PFSK-1 (cell line): ENCODE measurements around the gene RS1.

Experiments
- FOXP2 ChIP-seq: optimal IDR thresholded peaks from 2 replicates; pipeline ENCODE3; 2011; ENCODE audit warnings: borderline replicate concordance, control low read depth, inconsistent platforms; ENCODE audit not compliant: insufficient read depth; ENCODE audit errors: extremely low read length, extremely low read depth
- POLR2AphosphoS5 ChIP-seq: IDR thresholded peaks from 2 replicates; pipeline ENCODE4 v1.6.1; 2012; ENCODE audit warnings: low read depth, mild to moderate bottlenecking, control low read depth, low read length, moderate library complexity
- REST ChIP-seq, 2 experiments: IDR thresholded peaks; 2 replicates each; pipeline versions ENCODE4 v1.6.1 to v1.8.0; 2011 to 2012; ENCODE audit warnings: low read depth in 2 of 2, low read length in 2 of 2, control low read depth in 1 of 2, inconsistent platforms in 1 of 2, mild to moderate bottlenecking in 1 of 2, moderate library complexity in 1 of 2; ENCODE audit not compliant: insufficient read depth in 1 of 2
- SIN3A ChIP-seq: IDR thresholded peaks from 2 replicates; pipeline ENCODE4 v1.6.1; 2012; ENCODE audit warnings: mild to moderate bottlenecking, low read length, moderate library complexity, borderline replicate concordance; ENCODE audit not compliant: insufficient read depth
- TAF1 ChIP-seq: IDR thresholded peaks from 2 replicates; pipeline ENCODE4 v1.6.1; 2012; ENCODE audit warnings: low read length, control low read depth, borderline replicate concordance; ENCODE audit not compliant: insufficient read depth

The RS1 gene

GRCh38 chrX:18677161-18677869, 5.4 kb upstream of the RS1 start:
- TF ChIP-seq POLR2AphosphoS5 (no peak), REST (IDR thresholded peaks at IDR 0.05; ENCODE audit: insufficient read depth in 1 of 2, low read depth in 2 of 2, low read length in 2 of 2) (no peak), TAF1 (no peak), SIN3A (no peak), FOXP2 (no peak)

GRCh38 chrX:18676470-18676869, 4.6 kb upstream of the RS1 start:
- TF ChIP-seq POLR2AphosphoS5 (no peak), SIN3A (no peak), REST (IDR thresholded peaks at IDR 0.05; ENCODE audit: insufficient read depth in 1 of 2, low read depth in 2 of 2, low read length in 2 of 2) (no peak), TAF1 (no peak), FOXP2 (no peak)

DNA sequence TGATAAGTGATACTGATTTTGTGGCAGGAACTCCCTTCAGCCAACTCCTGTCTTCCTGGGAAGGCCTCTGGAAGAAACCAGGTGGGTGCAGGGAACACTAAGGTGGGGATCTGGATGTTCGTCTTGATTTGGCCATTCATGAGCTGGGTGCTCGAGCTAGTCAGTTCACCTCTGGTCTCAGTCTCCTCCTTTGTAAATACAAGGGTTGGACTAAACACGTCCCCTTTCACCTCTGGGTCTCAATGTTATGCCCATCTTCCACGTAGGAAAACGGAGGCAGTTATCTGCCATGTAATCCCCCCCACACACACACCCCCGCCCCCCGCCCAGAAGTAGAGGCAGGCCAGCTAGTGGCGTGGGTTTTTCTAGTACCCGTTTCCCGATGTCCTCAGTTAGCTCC, 4.1 kb upstream of the RS1 start:
- TF ChIP-seq REST (IDR thresholded peaks at IDR 0.05; ENCODE audit: insufficient read depth in 1 of 2, low read depth in 2 of 2, low read length in 2 of 2) (no peak), SIN3A (no peak), TAF1 (no peak), FOXP2 (no peak), POLR2AphosphoS5 (no peak)

DNA sequence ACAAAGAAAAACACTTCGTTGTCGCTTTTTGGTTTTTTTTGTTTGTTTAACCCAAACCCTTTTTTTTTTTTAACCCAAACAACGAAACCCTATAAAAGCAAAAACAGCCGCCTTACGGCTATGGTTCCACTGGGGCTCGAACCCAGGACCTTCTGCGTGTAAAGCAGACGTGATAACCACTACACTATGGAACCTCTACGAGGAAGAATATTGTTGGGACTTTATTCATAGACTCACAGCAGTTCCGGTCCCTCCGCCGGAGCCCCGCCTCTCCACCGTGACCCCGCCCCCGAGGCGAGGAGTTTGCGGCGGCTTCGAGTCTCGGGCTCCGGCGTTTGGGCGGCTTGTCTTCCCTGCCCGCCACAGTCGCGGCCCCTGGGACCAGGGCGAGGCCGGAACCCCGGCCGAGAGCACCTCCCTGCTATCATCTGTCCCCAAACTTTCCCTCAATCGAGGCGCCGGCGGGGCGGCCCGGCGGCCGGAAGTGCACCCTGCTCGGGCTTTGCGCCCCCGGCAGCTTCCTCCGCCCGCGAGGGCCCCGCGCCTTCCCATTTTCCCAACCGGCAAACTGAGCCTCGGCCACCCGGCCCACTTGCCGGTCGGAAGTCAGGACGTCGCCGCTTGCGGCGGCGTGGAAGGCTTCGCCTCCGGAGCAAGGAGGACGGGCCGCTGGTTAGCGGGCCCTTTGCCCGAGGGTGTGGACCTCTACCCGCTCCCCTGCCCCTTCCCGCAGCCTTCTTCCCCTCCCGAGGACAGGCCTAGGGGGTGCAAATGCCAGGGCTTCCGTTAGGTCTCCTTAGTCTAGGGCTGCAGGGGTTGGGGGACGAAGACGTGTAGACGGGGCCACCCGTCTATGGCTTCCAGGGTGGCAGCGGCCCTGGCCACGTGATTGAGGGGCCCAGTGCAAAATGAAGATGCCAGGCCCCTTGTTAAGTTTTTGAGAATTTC, 3.2 kb upstream of the RS1 start:
- TF ChIP-seq REST (IDR thresholded peaks at IDR 0.05; ENCODE audit: insufficient read depth in 1 of 2, low read depth in 2 of 2, low read length in 2 of 2) = no peak
- no peak for TF ChIP-seq TAF1
- TF ChIP-seq FOXP2 = no peak
- TF ChIP-seq POLR2AphosphoS5 = no peak
- TF ChIP-seq SIN3A = no peak
